PC-9 (cell line): Measurements from ENCODE around the gene RAPGEF6.

Experiments
- CTCF ChIP-seq: fragments of 200-600 bp; sonication (generic); conservative IDR thresholded peaks from 2 replicates; pipeline ENCODE4 v1.6.1; 2017; ENCODE audit warnings: mixed run types, antibody characterized with exemption, mild to moderate bottlenecking, moderate library complexity
- EZH2 ChIP-seq: fragments of 200-600 bp; sonication (generic); IDR thresholded peaks from 2 replicates; pipeline ENCODE4 v1.8.0; 2017; ENCODE audit warnings: antibody characterized with exemption, low read depth

- TF ChIP-seq CTCF, result no peak
- no peak for TF ChIP-seq EZH2
Observed at GRCh38 chr5:131392466-131393095, 242.4 kb downstream of the RAPGEF6 start.
